HG02884 (cell line): ENCODE measurements around the gene SEZ6L2.
"Not testable (repeated sequence)": the region's sequence is repeated elsewhere in the genome, so short reads cannot be mapped to it uniquely, and the experiment has no call there.

Experiments used
- ATAC-seq: cut with Tn5 transposase; IDR thresholded peaks from one replicate; pipeline ENCODE4 v1.9.1; 2021; ENCODE audit warnings: mild to moderate bottlenecking, moderate library complexity; ENCODE audit not compliant: unreplicated experiment

SEZ6L2 gene

DNA sequence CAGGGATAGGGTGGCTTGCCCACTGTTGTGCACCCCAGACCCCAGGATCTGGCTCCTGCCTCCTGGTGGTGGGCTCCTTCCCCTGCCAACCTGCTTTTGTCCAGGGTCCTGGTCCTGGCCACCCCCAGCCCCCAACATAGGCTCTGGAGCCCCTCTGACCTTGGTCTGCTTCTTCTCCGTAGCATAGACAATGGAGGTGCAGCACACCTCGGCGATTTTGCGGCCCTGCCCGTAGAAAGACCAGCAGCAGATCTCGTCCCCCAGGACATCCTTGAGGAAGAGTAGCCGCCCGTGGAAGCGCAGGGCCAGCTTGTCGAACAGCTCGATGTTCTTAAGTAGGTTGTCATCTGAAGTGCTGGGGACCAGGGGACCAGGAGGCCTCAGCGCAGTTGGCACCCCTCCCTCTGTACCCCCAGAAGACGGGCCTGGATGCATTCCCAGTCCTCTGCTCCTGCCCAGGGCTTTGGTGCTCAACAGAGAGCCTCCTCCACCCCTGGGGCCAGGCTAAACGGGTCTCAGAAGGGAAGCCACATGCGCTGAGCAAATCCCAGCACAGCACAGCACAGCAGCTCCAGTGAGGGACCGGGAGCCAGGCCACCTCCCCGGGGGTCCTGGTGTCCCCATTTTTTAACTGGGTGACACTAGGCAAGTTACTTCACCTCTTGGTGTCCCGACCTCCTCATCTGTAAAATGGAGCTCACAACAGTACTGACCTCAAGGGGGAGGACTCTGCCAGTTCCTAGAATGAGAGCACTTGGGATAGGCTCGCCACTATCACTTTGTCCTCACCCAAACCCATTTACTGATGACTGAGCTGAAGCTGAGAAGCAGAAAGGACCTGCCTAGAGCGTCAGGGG, 11.7 kb upstream of the SEZ6L2 start:
- ATAC-seq, result no peak

DNA sequence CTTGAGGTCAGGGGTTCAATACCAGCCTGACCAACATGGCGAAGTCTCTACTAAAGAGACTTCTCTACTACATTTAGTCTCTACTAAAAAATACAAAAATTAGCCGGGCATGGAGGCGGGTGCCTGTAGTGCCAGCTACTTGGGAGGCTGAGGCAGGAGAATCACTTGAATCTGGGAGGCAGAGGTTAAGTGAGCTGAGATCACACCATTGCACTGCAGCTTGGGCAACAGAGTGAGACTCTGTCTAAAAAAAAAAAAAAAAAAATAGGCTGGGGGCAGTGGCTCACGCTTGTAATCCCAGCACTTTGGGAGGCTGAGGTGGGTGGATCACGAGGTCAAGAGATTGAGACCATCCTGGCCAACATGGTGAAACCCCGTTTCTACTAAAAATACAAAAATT, 10.5 kb upstream of the SEZ6L2 start:
- ATAC-seq, result not testable (repeated sequence)

DNA sequence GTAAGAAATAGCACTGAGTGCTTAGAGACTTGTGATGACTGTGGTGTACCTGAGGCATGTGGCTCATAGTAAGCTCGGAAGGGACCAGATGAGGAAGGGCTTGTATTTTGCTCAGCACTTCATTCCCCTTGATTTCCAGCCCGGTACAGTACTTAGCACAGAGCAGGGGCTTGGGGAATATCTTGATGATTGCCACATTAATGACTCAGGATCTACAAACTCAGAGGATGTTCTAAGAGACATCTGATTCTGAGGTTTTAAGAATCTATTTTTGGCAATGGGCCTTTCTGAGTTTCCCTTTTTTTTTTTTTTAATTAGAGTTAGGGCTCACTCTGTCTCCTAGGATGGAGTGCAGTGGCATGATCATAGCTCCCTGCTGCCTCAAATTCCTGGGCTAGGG, 10.0 kb upstream of the SEZ6L2 start:
- no peak for ATAC-seq

DNA sequence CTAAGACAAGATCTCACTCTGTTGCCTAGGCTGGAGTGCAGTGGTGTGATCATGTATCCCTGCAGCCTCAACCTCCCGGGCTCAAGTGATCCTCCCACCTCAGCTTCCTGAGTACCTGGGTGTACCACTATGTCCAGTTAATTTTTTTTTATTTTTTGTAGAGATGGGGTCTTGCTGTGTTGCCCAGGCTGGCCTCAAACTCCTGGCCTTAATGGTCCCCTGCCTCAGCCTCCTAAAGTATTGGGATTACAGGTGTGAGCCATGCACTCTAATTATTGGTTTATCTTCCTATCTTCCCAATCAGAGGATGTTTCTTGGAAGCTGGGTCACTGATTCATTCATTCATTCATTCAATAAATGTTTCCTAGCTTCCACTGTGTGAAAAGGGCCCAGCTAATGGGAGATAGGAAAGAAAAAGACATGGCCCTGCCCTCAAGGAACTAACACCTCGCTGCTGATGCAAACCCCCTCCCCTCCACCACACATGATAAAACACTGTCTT, 9.4 kb upstream of the SEZ6L2 start:
- no peak for ATAC-seq

DNA sequence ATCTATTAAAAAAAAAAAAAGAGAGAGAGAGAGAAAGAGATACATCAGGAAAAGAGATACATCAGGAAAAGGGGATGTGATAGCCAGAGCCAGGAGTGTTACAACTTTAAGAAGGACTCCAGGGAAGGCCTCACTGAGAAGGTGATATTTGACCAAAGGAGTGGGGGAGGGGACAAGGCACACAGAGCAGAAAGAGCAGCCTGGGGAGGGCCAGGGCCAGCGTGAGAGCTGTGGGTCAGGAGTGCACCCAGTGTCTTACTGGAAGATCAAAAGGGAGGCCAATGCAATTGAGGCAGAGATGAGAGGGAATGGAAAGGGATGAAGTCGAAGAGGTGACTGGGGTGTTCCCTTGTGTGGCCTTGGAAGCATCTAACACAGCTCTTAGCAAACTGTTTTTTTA, 8.6 kb upstream of the SEZ6L2 start:
- no peak for ATAC-seq

DNA sequence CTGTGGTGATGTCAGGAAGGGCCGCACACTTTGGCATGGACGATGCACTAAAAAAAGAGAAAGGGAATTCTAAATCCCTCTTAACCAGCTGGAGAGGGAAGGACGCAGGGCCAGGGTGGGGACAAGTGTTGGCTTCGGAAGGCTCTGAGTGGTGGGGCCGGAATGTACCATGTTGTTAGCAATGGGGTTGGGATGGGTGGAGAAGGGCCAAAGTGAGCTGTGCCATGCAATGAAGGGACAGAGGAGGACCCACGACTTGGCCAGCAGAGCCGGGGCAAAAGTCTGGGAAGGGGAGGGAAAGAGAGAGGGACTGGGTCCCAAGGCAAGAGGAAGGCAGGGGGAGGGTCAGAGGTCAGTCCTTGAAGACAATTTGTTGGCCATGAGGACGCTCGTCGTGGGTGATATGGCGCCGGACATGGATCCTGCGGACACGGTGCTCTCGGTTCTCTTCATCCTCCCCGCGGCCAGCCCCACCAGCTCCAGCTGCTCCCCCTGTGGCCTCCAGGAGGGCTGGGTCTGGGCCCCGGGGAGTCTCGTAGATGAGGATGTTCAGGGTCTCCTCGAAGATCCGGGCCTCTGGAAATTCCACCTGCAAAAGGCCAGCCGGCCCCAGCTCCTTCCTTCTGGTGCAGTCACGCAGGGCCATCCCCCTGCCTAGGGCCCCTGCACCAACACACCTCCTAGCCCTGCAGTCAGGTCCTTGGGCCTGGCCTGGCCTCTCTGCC, 7.3 kb upstream of the SEZ6L2 start:
- no peak for ATAC-seq

DNA sequence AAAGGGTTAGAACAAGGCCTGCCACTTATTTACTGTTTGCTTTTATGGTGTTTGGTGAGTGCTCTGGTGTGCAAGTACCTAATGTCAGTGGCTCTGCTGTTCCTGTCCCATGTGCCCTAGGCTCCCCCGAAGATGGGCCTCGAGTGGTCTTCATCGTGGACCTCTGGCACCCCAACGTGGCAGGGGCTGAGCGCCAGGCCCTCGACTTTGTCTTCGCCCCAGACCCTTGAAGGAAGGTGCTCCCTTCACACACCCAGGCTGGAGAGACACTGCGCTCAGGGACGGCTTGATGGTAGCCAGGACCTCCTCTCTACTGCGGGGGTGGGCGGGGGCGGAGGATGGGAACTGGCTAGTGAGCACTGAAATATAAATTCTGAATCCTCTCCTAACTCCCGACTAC, 6.3 kb upstream of the SEZ6L2 start:
- ATAC-seq, result no peak

DNA sequence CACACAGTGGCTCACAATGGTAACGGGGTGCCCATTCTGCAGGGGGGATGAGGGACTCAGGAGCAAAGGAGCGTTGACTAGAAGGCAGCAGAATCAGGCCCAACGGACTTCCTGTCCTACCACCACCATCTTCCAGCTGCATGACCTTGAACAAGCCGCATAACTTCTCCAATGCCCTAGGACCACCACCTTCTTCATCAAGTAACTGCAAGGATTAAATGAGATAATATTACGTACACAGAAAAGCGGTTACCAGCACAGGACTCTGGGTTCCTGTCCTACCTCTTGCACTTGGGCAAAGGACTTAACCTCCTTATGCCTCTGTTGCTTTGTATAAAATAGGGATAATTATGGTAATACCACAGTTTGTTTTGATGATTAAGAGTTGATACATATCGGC, 5.6 kb upstream of the SEZ6L2 start:
- ATAC-seq, result no peak

DNA sequence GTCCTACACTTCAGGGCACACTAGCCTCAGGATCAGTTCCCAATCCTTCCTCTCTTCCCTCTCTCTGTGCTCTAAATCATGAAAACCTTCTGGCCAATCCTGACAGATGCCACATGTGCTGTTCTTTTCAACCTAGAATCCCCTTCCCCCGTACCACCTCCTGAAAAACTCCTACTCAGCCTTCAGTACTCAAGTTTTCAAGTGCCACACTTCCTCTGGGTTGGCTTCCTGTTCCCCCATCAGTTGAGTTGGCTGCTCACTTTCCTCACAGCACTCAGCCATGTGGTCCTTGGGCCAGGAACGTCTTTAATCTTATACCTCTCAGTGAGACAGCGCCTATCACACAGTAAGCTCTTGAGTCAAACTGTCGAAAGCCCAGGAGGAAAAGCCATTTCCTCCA, 4.2 kb upstream of the SEZ6L2 start:
- no peak for ATAC-seq

DNA sequence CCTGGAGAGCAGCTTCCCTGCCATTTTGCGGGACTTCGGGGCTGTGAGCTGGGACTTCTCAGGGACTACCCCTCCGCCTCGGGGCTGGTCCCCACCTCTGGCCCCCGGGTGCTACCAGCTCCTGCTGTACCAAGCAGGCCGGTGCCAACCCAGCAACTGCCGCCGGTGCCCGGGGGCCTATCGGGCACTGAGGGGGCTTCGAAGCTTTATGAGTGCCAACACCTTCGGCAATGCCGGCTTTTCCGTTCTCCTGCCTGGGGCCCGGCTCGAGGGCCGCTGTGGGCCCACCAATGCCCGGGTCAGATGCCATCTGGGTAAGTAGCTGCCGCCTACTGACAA, 2.2 kb upstream of the SEZ6L2 start:
- no peak for ATAC-seq

DNA sequence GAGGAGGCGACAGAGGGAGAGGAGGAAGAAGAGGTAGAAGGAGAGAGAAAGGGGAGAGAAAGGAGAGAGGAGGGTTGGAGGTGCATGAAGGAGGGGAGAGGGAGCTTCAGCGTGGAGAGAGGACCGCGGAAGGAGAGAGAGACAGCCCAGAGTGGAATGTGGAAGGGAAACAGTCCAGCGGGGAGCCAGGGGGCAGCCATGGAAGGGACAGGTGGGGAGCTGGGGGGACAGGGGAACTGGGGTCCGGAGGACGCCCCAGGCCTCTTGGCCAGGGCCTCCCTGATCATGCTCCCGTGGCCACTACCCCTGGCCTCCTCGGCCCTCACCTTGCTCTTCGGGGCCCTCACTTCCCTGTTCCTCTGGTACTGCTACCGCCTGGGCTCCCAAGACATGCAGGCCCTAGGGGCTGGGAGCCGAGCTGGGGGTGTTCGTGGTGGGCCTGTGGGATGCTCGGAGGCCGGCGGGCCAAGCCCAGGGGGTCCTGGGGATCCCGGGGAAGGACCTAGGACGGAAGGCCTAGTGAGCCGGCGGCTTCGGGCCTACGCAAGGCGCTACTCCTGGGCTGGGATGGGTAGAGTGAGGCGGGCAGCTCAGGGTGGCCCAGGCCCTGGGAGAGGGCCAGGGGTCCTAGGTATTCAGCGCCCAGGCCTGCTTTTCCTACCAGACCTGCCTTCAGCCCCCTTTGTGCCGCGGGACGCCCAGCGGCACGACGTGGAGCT, 1.7 kb upstream of the SEZ6L2 start:
- ATAC-seq, result no peak

DNA sequence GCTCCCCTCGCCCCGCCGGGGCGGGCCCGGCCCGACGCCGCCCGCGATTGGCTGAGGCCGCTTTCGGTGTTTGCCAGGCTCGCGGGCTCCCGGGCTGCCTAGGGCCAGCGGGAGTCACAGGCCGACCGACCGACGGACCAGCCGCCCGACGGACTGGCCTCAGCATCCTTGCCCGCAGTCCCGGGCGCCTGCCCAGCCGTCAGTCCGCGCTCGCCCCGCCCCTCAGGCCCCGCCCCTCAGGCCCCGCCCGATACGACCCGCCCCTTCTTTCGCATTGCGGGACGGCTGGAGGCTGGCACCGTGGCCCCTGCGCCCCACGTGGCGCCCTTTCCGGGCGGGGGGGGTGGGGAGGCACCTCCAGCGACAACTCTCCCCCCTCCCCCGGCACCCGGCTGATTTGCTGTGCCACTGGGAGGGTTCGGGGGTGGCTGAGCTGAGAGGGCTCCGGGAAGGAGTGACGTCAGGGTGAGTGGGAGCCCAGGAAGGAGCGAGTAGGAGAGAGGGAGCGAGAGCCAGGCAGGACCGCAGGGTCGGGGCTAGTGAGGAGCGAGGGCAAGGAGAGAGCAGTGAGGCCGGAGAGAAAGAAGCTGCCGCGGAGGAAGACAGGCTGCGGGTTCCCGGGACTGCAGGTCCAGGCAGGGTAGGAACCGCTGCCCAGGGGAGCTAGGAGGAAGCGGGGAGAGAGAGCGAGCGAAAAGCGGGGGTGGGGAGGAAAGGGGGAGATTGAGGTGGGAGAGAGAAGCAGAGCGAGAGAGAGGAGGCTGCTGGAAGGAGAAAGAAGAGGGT, 945 bp upstream of the SEZ6L2 start, which contains the start of gene ASPHD1:
Gene ASPHD1, plus strand, starts transcription at position 387 of the 786 bp plus-strand sequence. CDS start 484 bp downstream, outside the sequence.
- ATAC-seq, result no peak

DNA sequence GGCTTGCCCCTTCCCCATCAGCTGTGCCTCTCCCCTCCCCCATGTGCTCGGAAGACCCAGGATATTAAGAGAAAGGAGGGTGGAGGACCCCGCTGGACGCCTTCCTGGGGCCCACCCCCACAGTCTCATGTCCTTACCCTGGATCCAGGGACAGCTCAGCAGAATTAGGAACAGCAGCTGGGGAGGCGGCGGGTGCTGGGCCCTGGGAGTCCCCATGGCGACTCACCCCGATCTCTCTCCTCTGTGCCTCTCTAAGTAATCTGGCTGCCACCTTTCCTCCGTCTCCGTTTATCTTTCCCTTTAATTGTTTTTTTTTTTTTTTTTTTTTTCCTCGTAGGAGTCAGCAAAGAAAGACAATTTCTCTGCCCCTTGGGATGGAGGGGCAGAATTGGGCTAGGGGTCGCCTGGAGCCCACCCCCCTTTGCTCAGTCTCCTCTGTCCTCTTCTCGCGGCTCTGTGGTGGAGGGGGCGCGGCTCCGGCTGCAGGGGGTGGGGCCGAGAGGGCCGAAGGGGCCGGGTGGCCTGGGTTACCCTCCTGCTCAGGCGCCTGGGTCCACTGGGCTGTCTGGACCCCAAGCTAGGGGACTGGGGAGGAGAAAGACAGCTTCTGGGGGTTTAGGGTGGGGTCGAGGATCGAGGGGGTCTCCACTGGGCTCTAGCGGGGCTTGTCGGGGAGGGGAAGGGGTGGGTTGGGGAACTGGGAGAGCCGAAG, 390 bp downstream of the SEZ6L2 start:
- no peak for ATAC-seq

DNA sequence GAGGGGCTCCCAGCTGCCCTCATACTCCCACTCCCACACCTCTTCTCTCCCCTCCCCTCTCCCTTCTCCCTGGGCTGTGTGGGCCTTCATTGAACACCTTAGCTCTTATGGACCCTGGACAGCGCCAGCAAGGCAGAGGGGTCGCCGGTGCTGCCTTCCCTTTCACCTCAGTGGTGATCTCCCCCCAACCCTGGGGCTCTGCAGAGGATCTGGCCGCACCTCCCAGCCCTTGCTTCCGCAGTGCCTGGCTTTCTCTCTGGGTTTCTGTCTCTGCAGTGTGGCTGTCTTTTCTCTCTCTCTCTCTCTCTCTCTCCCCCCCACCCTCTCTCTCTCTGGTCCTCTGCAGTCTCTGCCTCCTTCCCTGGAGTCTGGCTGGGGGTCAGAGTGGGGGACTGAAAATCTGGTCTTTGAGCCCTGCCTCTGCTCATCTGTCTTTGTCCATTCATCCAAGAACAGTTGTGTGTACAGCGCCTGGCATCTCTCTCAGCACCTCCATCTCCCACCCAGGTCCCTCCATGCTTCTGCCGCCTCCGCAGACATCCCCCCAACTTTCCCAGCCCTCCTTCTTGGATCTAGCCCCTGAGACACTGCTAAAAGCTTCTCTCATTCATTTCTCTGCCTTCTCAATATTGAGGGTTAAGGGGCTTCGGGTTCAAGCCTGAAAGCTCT, 1.1 kb downstream of the SEZ6L2 start:
- ATAC-seq, result no peak

DNA sequence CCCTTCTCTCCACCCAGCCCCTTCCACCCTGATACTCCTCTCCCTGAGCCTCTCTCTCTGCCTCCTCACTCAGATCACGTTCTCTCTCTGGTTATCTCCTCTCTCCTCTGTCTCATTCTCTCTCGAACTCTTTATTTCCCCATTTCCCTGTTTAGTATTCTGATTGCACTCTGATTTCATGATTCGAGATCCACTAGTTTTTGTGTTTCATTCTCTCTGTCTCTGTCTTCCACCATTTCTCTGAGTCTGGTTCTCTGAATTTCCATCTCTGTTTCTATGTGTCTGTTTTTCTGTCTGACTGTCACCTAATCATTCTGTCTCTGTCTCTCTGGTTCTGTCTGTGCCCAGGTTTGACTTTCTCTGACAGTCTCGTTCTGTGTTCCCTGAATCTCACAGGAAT, 2.0 kb downstream of the SEZ6L2 start:
- no peak for ATAC-seq

DNA sequence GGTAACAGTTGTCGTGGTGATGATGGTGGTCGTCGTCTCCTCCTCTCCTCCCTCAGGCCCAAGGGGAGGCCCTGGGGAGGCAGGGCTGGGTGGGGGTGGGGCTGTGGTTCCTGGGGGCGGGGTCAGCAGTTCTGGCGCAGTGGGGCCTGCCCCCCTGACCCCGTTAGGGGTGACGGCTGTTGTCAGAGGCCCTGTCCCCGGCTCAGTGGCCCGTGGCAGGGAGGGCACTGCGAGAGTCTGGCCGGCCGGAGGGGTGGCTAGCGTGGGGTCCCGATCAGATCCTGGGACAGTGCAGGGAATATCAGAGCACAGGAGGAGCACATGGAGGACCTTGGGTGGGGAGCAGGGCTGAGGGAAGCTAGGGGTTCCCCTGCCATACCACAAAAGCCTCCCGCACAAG, 2.5 kb downstream of the SEZ6L2 start:
- no peak for ATAC-seq

DNA sequence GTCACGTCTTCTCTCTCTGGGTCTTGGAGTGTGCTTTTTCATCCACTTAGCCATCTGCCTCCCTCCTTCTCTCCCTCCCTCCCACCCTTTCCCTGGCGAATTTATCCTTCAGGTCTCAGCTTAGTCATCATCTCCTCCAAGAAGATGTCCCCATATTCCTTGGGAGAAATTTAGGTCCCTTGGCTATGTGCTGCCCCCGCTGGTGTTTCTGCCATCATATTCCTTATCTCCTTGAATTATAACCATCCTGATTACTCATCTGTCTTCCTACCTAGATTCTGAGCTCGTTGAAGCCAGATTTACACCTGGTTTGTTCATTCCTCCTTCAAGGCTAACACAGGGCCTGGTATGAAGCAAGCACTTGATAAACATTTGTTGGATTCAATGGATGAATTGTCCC, 5.0 kb downstream of the SEZ6L2 start:
- no peak for ATAC-seq

DNA sequence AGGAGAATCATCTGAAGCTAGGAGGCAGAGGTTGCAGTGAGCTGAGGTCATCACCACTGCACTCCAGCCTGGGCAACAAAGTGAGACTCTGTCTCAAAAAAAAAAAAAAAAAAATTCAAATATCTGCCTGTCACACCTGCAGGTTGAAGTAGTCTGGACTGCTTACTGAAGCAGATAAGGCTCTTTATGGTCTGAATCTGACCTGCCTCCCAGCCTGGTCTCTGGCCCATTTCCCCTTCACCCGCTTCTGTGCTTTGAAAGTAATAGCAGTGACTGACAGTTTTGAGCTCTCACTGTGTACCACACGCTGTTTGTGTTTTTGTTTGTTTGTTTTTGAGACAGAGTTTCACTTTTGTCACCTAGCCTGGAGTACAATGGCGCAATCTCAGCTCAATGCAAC, 5.8 kb downstream of the SEZ6L2 start:
- no peak for ATAC-seq

DNA sequence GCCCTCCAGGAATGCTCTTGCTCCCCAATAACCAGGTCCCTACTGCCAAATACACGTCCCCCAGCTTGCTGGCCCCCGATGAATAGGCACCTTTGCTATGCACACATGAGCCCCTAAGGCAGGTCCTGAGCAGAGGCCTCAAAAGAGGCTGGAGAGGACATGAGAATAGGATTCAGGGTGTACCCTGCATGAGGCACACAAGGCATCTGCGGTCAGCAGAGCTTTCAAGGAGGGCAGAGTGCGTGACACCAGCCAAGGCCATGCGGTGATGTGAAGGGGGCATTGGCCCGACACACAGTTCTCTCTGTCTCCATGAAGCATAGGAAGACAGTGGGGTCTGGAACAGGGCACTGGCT, 6.9 kb downstream of the SEZ6L2 start:
- ATAC-seq, result no peak
